ENCODE results near the gene TBR1.

TBR1 gene

DNA sequence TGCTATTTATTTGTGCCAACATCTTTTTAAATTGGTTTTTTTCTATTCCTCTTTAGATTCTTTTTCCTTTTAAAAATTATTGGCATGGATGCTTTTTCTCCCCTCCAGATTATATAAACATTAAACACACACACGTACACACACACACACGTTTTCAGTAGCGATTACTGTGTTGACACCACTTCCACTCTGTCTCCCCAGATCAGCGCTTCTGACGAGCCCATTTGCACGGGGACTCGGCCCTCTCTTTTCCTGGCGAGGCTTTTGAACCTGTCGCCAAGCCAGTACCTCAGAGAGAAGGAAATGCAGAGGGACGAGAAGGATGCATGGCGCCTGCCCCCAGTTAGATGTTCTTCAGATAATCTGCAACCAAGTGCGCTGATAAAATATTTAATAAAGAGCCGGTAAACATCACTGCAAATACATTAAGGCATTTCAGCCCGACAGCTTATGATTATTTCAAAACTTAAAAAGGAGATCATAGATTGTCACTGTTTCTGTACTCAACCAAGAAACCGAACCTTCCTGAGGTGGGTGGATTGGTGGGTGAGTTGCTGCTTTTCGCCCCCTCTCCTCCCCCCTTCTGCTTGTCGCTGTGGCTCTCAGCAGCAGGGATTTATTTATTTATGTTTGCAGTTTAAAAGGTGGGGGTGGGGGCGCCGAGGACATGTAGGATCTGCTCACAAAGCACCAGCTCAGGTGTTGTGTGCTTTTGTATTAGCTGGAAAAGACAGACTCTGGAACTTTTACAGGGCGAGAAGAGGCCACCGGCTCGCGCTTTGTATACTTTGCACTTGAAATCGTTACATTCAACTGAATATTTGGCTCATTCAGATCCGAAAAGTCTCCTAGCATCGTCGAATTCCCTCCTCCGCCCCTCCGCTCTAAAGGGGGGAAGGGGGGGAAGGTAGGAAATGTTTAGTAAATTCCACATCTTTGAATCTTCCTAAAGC is 787 bp upstream of the TBR1 start:
- DNase-seq: peak; percentile 2

DNA sequence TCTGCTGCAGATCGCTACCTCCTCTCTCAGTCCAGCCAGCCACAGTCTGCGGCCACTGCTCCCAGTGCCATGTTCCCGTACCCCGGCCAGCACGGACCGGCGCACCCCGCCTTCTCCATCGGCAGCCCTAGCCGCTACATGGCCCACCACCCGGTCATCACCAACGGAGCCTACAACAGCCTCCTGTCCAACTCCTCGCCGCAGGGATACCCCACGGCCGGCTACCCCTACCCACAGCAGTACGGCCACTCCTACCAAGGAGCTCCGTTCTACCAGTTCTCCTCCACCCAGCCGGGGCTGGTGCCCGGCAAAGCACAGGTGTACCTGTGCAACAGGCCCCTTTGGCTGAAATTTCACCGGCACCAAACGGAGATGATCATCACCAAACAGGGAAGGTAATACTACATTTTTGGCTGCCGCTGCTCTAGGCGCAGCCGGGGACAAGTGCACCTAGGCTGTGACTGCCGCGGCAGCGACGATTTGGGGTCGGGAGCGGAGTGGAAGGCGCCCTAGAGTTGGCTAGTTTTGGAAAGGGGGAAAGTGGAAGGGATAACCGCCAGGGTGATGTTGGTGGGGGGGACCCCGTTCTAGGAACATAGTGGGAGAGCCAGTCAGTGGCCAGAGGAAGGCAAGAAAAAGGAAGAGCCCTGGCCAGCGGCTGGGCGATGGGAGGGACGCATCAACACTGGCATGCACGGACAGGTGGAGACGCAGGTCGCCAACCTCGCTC is 776 bp downstream of the TBR1 start:
- DNase-seq: peak; percentile 0

DNA sequence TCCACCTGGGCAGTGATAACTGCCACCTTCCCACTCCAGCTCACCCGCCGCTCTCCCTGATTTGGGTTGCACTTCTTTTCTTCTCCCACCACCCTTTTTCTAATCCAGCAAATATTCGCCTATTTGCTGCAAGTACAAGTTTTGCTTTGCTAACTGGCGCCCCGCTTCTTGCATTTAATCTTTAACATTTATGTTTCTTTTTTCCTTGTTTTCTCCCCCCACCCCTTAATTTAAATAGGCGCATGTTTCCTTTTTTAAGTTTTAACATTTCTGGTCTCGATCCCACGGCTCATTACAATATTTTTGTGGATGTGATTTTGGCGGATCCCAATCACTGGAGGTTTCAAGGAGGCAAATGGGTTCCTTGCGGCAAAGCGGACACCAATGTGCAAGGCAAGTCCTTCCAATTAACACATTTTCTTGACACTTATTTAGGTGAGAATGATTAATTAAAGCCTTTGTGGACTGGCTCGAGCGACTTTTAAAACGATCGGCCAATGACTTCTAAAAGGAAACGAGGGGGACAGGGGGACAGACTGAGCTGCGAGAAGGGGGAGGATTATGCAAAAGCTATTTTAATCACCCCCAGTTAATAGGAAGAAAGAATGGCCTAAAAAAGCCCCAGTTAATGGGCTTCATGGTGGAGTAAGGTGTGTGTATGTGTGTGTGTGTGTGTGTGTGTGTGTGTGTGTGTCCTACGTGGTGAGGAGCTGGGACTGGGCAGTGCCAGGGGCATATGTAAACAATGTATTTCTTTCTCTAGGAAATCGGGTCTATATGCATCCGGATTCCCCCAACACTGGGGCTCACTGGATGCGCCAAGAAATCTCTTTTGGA is 1.6 kb downstream of the TBR1 start:
- no peak for DNase-seq

DNA sequence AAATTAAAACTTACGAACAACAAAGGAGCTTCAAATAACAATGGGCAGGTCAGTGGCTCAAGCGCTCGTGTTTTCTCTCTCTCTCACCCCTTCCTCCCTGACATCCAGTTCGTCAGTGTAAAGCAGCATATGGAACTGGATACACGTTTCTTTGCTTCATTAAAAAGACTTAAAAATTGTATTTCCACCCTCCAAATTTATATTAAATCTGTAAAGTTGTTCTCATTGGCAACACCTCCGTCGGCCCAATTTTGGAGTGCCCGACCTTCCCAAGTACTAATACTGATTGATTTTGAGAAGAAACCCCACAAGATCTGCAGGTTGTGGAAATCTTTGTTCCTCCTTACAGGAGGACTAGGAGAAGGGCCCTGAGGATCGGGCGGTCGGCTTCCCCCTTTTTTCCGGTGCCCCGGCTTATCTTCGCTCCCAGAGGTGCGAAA is 2.2 kb downstream of the TBR1 start:
- no peak for DNase-seq

DNA sequence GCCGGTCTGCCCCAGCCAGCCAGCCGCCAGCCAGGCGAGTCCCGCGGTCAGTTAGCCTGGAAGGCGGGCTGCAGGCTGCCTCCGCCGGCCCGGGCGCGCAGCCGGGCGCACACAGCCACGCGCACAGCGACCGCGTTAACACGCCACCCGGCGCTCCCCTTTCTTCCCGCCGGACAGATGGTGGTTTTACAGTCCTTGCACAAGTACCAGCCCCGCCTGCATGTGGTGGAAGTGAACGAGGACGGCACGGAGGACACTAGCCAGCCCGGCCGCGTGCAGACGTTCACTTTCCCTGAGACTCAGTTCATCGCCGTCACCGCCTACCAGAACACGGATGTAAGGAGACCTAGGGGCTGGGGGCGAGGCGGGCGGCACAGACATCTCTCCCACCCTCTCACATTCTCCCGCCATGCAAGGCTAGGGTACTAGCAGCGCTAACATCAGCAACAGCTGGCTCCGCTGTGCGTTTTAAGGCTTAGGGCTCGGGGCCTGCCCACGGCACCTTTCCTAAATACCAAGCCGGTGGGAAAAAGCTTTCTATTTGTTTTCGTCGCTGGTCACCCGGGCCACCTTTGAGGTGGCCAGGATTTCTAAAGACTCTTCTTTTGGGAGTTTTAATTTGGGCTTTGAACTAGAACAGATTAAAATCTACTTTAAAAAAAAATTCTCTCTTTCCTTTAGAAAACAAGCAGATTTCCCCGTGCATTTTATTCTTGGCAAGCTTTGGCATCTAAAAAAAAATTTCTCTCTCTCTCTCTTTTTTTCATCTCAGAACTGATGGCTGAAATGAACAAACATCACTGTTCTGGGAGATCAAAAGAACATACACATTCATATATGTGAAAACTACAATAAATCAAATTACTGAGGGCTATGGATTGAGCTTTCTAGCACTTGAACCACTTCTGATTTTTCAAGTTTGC is 2.9 kb downstream of the TBR1 start:
- DNase-seq: no peak

DNA sequence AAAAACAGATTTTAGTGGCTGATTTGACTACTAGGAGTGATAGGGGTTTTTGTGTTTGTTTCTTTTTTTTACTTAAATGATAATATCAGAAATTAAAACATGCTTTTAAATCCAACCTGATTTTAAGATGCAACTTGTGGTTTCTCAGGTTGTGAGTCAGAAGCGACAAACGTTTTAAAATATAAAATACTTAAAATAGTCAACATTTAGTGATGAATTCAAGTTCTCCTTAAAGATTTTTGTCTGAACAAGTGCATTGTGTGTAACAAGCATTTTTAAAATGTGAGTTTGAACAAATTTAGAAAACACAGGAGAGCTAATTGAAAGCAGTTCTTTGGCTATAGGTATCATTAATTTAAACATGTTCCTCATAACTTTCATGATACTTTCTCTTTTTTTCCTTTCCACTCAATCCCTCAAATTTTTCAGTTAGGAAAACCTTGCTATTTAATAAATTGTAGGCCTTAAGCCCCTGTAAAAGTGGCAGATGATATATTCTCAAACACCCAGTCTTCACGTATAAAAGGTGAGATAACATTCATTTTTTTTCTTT is 3.6 kb downstream of the TBR1 start:
- DNase-seq: no peak

DNA sequence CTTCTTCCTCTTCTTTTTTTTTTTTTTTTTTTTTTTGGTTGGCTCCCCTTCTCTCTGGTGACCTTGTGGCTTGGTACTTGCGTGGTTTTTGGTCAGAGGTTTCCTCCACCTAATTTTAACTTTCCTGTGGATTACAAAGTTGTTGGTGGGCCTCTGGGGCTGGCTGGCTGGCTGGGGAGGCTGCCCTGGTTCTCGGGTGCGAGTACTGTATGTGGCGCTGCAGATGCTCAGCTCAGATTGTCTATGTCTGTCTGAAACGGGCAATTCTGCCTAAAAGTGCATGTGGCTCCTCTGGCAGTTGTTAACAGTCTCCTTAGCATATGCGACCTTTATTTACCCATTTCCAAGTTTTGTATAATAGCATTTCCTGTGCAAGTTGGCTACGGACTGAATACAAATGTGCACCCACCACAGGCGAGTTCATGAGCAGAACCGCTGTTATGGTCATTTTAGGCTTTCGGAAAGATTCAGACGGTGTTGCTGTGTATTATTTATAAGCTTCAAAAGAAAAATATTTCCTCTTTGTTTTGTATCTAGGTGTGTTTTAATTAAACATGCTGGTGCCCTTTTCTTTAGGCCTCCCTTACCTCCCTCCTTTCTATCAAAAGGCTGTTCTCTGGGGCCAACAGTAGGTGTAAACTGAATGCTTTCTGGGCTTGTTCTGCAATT is 4.4 kb downstream of the TBR1 start:
- DNase-seq: no peak

DNA sequence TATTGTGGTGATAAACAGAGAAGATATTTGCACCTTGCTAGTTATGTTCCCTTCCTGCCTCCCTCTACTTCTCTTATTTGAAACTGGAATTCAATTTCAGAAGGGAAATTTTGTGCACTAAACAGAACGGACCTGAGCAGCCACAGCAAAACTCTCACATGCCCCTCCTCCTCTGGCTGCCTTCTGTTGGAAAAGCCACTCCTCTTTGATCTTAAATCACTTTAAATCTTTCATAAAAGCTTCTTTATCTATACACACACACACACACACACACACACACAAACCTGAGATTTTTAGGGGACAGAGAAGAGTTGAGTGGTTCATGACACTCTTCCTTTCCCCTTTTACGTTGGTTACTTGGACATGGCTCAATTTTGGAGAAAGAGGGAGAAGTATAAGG is 5.6 kb downstream of the TBR1 start:
- DNase-seq: no peak

DNA sequence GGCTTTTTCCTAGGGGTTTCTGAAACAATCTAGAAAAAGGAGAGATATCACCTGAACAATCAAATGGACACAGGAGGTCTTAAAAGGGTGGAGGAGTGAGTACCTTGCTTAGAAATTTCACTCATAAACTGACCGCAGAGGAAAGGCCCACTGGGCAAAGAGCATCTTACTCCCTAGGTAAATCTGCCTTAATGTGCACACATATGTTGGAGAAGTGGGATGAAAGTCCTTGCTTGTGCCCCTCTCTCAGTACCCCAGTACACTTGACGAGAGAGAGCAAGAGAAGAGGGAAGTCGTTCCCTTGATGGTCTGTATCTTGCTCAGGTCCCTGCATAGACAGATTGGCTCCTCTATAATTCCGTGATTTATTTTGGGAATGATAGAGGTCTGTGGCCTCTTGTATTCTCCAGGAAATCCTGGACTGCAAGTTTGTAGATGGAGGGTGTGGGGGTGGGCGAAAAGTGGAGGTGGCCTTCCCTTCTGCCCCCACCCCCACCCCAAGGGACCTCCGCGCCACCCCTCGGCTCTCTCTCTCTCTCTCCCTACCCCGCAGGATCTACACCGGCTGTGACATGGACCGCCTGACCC is 6.8 kb downstream of the TBR1 start:
- DNase-seq: no peak

DNA sequence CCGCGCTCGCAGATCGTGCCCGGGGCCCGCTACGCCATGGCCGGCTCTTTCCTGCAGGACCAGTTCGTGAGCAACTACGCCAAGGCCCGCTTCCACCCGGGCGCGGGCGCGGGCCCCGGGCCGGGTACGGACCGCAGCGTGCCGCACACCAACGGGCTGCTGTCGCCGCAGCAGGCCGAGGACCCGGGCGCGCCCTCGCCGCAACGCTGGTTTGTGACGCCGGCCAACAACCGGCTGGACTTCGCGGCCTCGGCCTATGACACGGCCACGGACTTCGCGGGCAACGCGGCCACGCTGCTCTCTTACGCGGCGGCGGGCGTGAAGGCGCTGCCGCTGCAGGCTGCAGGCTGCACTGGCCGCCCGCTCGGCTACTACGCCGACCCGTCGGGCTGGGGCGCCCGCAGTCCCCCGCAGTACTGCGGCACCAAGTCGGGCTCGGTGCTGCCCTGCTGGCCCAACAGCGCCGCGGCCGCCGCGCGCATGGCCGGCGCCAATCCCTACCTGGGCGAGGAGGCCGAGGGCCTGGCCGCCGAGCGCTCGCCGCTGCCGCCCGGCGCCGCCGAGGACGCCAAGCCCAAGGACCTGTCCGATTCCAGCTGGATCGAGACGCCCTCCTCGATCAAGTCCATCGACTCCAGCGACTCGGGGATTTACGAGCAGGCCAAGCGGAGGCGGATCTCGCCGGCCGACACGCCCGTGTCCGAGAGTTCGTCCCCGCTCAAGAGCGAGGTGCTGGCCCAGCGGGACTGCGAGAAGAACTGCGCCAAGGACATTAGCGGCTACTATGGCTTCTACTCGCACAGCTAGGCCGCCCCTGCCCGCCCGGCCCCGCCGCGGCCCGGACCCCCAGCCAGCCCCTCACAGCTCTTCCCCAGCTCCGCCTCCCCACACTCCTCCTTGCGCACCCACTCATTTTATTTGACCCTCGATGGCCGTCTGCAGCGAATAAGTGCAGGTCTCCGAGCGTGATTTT is 7.6 kb downstream of the TBR1 start:
- DNase-seq: no peak

DNA sequence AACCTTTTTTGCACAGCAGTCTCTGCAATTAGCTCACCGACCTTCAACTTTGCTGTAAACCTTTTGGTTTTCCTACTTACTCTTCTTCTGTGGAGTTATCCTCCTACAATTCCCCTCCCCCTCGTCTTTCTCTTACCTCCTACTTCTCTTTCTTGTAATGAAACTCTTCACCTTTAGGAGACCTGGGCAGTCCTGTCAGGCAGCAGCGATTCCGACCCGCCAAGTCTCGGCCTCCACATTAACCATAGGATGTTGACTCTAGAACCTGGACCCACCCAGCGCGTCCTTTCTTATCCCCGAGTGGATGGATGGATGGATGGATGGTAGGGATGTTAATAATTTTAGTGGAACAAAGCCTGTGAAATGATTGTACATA is 8.3 kb downstream of the TBR1 start:
- no peak for DNase-seq

DNA sequence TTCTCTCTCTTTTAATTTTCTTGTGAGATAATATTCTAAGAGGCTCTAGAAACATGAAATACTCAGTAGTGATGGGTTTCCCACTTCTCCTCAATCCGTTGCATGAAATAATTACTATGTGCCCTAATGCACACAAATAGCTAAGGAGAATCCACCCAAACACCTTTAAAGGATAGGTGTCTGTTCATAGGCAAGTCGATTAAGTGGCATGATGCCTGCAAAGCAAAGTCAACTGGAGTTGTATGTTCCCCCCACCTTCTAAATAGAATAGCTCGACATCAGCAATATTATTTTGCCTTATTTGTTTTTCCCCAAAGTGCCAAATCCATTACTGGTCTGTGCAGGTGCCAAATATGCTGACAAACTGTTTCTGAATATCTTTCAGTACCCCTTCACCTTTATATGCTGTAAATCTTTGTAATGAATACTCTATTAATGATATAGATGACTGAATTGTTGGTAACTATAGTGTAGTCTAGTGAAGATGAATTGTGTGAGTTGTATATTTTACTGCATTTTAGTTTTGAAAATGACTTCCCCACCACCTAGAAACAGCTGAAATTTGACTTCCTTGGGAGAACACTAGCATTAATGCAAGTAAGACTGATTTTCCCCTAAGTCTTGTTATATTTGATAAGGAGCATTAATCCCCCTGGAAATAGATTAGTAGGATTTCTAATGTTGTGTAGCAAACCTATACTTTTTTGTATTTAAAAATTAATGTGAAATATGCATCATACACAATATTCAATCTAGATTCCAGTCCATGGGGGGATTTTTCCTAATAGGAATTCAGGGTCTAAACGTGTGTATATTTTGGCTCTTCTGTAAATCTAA is 9.0 kb downstream of the TBR1 start:
- no peak for DNase-seq

DNA sequence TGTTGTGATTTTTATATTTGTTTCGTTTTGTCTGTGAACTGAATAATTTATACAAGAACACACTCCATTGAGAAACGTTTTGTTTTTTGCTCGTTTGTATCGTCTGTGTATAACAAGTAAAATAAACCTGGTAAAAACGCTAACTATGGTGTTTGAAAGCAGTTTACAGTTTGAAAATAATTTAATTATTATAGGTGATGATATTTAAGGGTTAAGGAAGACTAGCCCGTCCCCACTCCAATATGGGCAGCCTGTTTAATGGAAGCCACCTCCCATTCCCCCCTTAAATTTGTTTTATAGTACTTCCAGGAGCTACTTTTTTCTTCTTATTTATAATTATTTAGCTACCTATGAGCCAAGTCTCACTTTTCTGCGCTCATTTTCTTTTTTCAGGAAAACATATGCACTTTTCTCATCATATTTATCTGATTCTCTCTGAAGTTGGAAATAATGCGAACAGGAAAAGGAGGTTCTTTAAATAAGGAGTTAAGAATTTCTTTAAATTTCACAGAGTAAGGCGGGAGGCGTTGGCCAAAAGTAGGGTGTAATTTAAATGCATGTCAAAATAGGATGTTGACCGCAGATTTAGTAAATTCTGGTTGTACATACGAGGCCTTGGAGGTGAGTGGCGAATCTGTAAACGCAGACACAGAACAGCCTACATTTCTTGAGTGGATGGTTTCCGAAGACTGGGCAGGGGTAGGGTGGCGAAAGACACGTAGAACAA is 9.8 kb downstream of the TBR1 start:
- no peak for DNase-seq

DNA sequence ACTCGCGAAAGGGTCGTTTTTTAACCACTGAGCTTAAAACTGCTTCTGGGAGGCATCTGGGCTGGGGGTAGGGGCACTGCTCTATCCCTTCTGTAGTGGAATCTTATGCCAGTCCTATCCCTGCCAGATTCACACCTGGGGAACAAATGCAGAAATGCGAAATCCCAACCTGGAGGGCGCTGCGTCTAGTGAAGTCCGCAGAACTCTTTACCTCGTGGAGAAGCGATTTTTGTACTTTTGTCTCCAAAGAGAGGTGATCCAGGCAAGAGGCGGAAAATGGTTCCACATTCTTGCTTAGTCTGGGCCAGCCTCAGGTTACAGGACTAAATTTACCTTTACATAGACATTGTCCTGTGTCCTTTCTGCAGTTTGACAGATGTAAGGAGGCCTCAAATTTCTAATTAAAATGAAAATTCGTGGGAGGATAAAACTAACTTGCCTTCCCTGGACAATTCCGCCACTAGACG is 10.4 kb downstream of the TBR1 start:
- no peak for DNase-seq

DNA sequence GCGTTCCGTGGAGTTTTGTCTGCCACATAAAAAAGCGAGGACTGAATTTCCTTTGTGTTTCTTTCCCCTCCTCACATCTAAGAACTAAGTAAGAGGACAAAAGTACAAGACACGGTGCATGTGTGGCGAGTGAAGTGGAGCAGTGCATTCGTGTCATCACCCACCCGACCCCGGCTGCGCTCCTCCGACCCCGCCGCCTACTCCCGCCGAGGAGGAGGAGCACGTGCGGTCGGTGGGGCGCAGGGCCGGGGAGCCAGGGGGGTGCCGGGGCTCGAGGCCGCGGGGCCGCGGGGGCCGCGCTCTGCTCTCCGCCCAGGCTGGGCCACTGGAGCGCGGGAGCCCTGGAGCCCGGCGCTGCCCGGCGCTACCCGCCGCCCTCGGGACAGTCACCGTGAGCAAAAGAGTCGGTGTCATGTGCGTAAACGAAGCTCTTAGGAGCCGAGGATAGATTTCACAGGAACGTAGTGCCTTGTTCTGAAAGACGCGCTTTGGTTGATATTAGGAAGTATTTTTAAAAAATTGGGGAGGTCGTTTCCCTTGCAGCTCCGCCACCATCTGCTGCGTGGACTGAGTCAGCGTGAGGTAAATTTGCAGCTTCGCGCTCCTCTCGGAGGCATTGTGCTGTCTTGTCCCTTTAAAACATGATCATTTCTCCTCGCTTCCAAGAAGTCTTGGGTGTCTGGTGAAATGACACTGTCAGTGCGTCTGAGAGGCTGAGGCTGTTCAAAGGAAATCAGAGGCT is 11.0 kb downstream of the TBR1 start:
- no peak for DNase-seq

DNA sequence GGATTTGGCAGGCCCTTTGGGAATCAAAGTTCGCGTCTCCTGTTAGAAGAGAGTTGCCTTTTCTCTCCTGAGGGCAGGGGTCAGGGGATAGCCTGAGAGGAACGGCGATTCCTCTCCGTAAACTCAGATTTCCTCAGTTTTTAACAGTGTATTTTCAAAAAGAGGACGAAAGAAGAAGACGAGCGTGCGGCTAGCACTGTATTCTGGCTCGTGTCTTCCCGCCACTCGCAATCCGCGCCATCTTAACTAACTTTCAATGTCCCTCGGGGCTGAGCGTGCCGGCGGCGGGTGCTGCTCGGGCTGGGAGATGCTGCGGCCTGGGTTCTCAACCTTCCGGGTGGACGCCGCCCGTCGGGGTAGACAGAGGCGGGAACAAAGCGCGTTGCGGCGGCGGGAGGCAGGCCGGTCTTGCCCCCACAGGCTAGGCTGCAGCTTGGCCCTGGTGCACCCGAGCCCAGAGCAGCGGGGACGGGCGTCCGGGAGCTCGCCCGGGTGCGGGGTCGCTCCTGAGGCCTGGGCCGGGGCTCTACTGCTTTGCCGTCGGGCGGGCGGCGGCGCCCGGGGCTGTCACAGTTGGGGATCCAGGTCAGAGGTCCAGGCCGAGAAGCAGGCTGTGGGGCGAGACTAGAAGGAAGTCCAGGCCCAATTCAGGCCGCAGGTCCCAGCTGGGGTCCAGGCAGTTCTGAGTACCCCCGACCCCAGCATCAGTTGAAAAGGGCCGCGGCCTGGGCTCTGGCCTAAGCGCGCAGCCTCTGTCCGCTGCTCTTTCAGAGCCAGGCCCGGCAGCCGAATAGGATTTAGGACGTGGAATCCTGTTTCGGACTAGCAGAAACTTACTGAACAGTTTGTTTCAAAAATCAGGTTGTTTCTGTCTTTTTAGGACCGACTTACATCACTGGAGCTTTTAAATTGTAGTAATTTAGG is 11.8 kb downstream of the TBR1 start:
- DNase-seq: no peak
